SIG-M5 (cell line): Measurements from ENCODE around the gene WDR41.
A peak's percentile ranks its signal among the peaks of the same experiment; 100 is the strongest.
"Not testable (repeated sequence)": the region's sequence is repeated elsewhere in the genome, so short reads cannot be mapped to it uniquely, and the experiment has no call there.

Experiments used
- DNase-seq: peaks from one replicate; lab custom pipeline; 2025; lab: John Stamatoyannopoulos, UW

WDR41 gene

DNA sequence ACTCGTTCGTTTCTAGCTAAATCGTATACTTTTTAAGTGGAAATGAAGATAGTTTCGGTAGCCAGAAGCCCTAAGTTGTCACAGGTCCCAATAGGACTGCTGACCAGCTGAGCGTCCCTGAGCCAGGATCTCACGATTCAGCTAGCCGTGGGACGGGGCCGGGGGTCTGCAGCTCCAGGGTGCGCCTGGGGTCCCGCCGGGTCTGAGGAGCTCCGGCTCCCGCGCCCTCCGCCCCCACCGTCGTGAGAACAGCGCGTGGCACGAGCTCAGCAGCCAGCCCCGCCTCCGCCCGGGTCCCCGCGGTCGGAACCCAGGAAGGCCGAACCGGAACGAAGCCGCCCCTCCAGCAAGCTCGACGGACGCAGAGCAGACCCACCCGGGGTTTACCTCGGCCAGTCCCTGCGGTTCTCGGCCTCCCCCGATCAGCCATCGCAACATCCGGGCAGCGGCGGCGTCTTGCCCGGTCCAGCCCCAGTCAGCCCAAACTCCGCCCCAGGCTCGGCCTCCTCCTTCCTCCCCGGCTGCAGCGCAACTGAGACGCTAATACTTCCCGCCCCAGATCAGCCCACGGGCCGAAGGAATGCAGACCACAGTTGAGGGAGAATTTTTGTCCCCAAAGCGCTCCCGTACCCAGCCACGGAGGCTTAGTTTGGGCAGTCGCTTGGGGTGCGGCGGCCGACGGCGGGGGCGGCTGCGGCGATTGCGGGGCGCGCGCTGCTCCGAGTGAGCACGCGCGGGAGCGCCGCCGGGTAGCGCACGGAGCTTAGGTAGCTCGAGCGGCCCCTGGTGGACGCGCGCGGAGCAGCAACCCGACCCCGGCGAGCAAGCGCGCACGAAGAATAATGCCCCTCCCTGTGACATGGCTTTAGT, at the start of gene WDR41:
Gene WDR41 (minus strand): TSS at position 534 of the 870 bp plus-strand sequence. CDS start 96 bp downstream, at position 438.
- DNase-seq, result peak; percentile 76

DNA sequence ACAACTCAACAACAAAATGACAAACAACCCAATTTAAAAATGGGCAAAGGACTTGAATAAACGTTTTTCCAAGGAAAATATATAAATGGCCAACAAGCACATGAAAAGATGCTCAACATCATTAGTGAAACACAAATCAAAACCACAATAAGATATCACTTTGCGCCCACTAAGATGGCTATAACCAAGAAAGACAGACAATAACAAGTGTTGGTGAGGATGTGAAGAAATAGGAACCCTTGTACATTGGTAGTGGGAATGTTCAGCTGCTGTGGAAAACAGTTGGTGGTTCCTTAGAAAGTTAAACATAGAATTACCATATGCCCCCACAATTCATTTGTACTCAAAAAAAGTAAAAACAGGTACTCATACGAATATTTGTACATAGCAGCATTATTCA, 39.2 kb upstream of the WDR41 start:
- no peak for DNase-seq

- DNase-seq, result no peak
Measured at GRCh38 chr5:77518304-77518703, 26.2 kb upstream of the WDR41 start.

DNA sequence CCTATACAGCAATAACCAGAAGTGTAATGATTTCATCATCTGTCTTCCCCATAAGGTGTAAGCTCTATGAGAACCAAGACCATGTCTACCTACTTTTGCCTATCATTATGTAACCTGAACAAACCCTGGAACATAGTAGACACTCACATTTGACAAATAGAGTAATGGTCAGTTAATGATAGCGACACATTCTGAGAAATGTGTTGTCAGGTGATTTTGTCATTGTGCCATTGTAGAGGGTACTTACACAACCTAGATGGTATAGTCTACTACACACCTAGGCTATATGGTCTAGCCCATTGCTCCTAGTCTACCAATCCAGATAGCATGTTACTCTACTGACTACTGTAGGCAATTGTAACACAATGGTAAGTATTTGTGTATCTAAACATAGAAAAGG, 22.3 kb upstream of the WDR41 start:
- DNase-seq, result no peak

- no peak for DNase-seq
Measured at GRCh38 chr5:77513321-77513720, 21.2 kb upstream of the WDR41 start.

DNA sequence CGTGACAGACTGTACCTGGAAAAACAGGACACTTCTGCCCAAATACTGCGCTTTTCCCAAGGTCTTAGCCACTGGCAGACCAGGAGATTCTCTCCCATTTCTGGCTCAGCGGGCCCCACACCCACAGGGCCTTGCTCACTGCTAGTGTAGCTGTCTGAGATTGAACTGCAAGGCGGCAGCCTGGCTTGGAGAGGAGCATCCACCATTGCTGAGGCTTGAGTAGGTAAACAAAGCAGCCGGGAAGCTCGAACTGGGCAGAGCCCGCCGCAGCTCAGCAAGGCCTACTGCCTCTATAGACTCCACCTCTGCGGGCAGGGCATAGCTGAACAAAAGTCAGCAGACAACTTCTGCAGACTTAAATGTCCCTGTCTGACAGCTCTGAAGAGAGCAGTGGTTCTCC, 9.0 kb upstream of the WDR41 start:
- not testable (repeated sequence) for DNase-seq

- no peak for DNase-seq
Measured at GRCh38 chr5:77499973-77500372, 7.9 kb upstream of the WDR41 start.

- DNase-seq, result no peak
Measured at GRCh38 chr5:77499441-77499840, 7.3 kb upstream of the WDR41 start.

GRCh38 chr5:77498952-77499351, 6.8 kb upstream of the WDR41 start:
- no peak for DNase-seq

- DNase-seq, result no peak
Measured at GRCh38 chr5:77494935-77495334, 2.8 kb upstream of the WDR41 start.

DNA sequence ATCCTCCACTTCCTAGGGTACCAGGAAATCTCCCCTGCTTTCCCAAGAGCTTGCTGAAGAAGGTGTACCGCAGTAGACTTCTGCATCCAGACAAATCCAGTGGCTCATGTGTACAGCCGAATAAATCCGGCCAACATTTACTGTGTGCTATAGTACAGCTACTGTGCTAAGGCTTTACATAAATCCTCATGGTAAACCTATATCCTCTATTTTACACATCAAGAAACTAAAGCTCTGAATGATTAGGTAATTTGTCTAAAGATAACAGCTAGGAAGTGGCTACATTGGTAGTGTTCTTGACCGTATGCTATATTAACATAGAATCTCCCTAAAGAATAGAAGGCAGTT, 511 bp upstream of the WDR41 start:
- DNase-seq, result no peak

- not testable (repeated sequence) for DNase-seq
Measured at GRCh38 chr5:77490741-77491344, 1.3 kb downstream of the WDR41 start.

GRCh38 chr5:77486344-77486962, 5.7 kb downstream of the WDR41 start:
- DNase-seq, result no peak

- DNase-seq, result peak; percentile 43
Measured at GRCh38 chr5:77483682-77484081, 8.4 kb downstream of the WDR41 start.

DNA sequence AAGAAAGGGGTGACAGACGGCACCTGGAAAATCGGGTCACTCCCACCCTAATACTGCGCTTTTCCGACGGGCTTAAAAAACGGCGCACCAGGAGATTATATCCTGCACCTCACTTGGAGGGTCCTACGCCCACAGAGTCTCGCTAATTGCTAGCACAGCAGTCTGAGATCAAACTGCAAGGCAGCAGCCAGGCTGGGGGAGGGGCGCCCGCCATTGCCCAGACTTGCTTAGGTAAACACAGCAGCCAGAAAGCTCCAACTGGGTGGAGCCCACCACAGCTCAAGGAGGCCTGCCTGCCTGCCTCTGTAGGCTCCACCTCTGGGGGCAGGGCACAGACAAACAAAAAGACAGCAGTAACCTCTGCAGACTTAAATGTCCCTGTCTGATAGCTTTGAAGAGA, 17.1 kb downstream of the WDR41 start:
- DNase-seq, result not testable (repeated sequence)

GRCh38 chr5:77468875-77469274, 23.2 kb downstream of the WDR41 start:
- DNase-seq, result not testable (repeated sequence)

DNA sequence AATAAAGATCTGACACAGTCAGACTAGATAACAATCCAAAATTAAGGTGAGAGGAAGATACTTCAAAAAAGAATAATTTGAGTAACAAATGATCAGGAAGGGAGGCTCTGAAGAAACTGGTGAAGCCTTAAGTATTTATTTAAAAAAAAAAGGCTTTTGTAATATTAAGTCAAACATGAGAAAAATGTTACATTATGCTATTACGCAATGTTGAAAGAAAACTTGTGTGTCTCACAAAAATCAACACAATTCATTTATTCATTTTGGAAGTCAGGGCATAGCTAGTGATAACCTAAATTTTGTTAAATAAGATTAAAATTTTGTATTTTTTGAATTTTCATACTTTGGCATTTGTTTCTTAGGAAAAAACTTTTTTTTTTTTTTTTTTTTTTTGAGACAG, 28.2 kb downstream of the WDR41 start:
- DNase-seq, result no peak

- DNase-seq, result no peak
Measured at GRCh38 chr5:77461287-77461686, 30.8 kb downstream of the WDR41 start.

DNA sequence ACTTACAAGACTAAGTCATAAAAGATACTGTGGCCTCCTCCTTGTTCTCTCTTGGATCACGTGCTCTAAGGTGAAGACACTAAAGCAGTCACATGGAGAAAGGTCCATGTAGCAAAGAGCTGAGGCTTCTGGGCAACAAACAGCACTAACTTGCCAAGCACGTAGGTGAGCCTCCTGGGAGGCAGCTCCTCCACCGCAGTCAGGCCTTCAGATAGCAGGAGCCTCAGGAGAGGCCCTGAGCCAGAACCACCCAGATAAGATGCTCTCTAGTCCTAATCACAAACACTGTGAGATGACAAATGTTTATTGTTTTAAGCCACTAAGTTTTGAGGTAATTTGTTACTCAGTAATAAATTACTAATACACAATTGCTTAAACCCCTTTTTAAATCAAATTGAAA, 38.0 kb downstream of the WDR41 start:
- DNase-seq, result no peak

- DNase-seq, result no peak
Measured at GRCh38 chr5:77452351-77452750, 39.8 kb downstream of the WDR41 start.

GRCh38 chr5:77449981-77450380, 42.1 kb downstream of the WDR41 start:
- no peak for DNase-seq

- DNase-seq, result no peak
Measured at GRCh38 chr5:77449277-77449676, 42.8 kb downstream of the WDR41 start.

- DNase-seq, result no peak
Measured at GRCh38 chr5:77448831-77449230, 43.3 kb downstream of the WDR41 start.
